ENCODE data around the gene OR1B1. TPM values are rescaled to one million over a fixed set of nuclear protein-coding genes. Genes with fewer than 3 reads are reported as not detected.

The OR1B1 gene
- total RNA-seq, 4 donors from 2014 or later = not detected

Other genes starting within 250 kb of the OR1B1 start
- gene OR1J1, start 179.7 kb downstream of the OR1B1 start, total RNA-seq = not detected
- not detected for gene OR1J2, start 146.8 kb downstream of the OR1B1 start, total RNA-seq
- not detected for gene OR1J4, start 138.5 kb downstream of the OR1B1 start, total RNA-seq
- not detected for gene OR1N1, start 130.3 kb downstream of the OR1B1 start, total RNA-seq
- not detected for gene OR1N2, start 104.5 kb downstream of the OR1B1 start, total RNA-seq
- gene OR1L8, start 74.2 kb downstream of the OR1B1 start, total RNA-seq = not detected
- gene OR1Q1, start 42.9 kb downstream of the OR1B1 start, total RNA-seq = not detected
- gene OR1L1, start 4.1 kb upstream of the OR1B1 start, total RNA-seq = not detected
- not detected for gene OR1L3, start 17.5 kb upstream of the OR1B1 start, total RNA-seq
- gene OR1L4, start 66.4 kb upstream of the OR1B1 start, total RNA-seq = not detected
- not detected for gene OR1L6, start 84.7 kb upstream of the OR1B1 start, total RNA-seq
- gene OR5C1, start 131.3 kb upstream of the OR1B1 start, total RNA-seq = not detected
- gene OR1K1, start 142.5 kb upstream of the OR1B1 start, total RNA-seq = not detected
- 10 to 100 TPM in 3 of 4 donors, 1 to 10 TPM in 1; 4.6 to 16.4 (median 12.8) TPM for gene PDCL, start 171.0 kb upstream of the OR1B1 start, total RNA-seq
- 100 to 1,000 TPM in 1 of 4 donors, 10 to 100 TPM in 3; 42.5 to 163 (median 54.7) TPM for gene RC3H2, start 247.7 kb upstream of the OR1B1 start, total RNA-seq

All from transverse colon (tissue), 4 donors.